ENCODE data around the gene PLEKHA7.

GRCh38 chr11:16920559-16920958, 93.7 kb downstream of the PLEKHA7 start:
- TF ChIP-seq CTCF (IDR thresholded peaks at IDR 0.05) (no peak), ZFX (IDR thresholded peaks at IDR 0.05; ENCODE audit: borderline replicate concordance) (no peak)
